Endothelial cell of umbilical vein (primary cell): Measurements from ENCODE around the gene SLC46A2.

Experiments used
- CTCF ChIP-seq, 2 donors: IDR thresholded peaks; 1 replicate in 1 of 2; 2 replicates in 1 of 2; pipeline ENCODE4 v1.5.1; 2011; ENCODE audit warnings: low read length in 2 of 2, mild to moderate bottlenecking in 2 of 2, moderate library complexity in 2 of 2, control low read depth in 1 of 2, inconsistent platforms in 1 of 2, low read depth in 1 of 2; ENCODE audit not compliant: insufficient read depth in 1 of 2; ENCODE audit errors: extremely low read depth in 1 of 2
- EZH2 ChIP-seq: IDR thresholded peaks from 2 replicates; pipeline ENCODE4 v1.6.1; 2012; ENCODE audit warnings: borderline replicate concordance, low read depth, mild to moderate bottlenecking, moderate library complexity, low read length, inconsistent platforms; ENCODE audit not compliant: severe bottlenecking
- MAX ChIP-seq: IDR thresholded peaks from 2 replicates; pipeline ENCODE4 v1.6.1; 2011; ENCODE audit not compliant: insufficient read depth, insufficient read length
- MYC ChIP-seq: IDR thresholded peaks from one replicate; pipeline ENCODE4 v1.6.1; 2011; ENCODE audit warnings: mild to moderate bottlenecking, low read depth, low read length
- POLR2A ChIP-seq: IDR thresholded peaks from 2 replicates; pipeline ENCODE4 v1.6.1; 2012; ENCODE audit warnings: low read depth, mild to moderate bottlenecking, control low read depth, low read length
- POLR2AphosphoS5 ChIP-seq: IDR thresholded peaks from 2 replicates; pipeline ENCODE4 v1.6.1; 2012; ENCODE audit warnings: low read depth, mild to moderate bottlenecking, control low read depth, low read length, moderate library complexity; ENCODE audit not compliant: insufficient read depth

- TF ChIP-seq CTCF (IDR thresholded peaks at IDR 0.05; ENCODE audit: extremely low read depth in 1 of 2, insufficient read depth in 1 of 2, low read depth in 1 of 2, low read length in 2 of 2) (no peak), MAX (no peak), POLR2A (no peak), MYC (no peak), EZH2 (no peak), POLR2AphosphoS5 (no peak)
Observed at GRCh38 chr9:112842555-112842954, 48.1 kb downstream of the SLC46A2 start.
